HCT116 (cell line): ENCODE results near the gene SMR3A. TPM values are rescaled to one million over a fixed set of nuclear protein-coding genes. Genes with fewer than 3 reads are reported as not detected.

Source experiments
- ATAC-seq: fragments of 200-7000 bp; cut with Tn5 transposase; 2 replicates; pipeline ENCODE4 v1.9.1; 2020; ENCODE audit warnings: mild to moderate bottlenecking, moderate library complexity
- BruUV-seq: library from RNA; stranded (reverse); fragments of 400-500 nt; replicated peaks from 2 replicates; lab custom pipeline; 2021; lab: Mats Ljungman, UMichigan
- CTCF ChIA-PET: fragments of 300-600 bp; sonication (Branson Sonifier 250); formaldehyde crosslinking; loops from one replicate; lab custom pipeline; 2021; ENCODE audit warnings: antibody characterized with exemption; lab: Charles Lee
- POLR2A ChIA-PET: fragments of 300-600, 350-600 bp; sonication (Branson Sonifier 250); formaldehyde crosslinking; loops from one replicate; lab custom pipeline; 2021; ENCODE audit warnings: antibody characterized with exemption; lab: Charles Lee
- RAD21 ChIA-PET, 2 experiments: fragments of 300-600 bp; sonication (Branson Sonifier 250); formaldehyde crosslinking; loops; one replicate each; lab custom pipeline; 2023; ENCODE audit warnings: low total read pairs in 2 of 2; ENCODE audit not compliant: uncharacterized antibody in 2 of 2, unreplicated experiment in 2 of 2, low non-redundant PET in 1 of 2; lab: Charles Lee
- DNase-seq: peaks from one replicate; pipeline ENCODE4 v3.0.0-alpha.2; 2010; ENCODE audit warnings: low read depth, low spot score
- H2AFZ ChIP-seq: fragments of 200-600 bp; shearing (Covaris generic), sonication (generic); 2 replicates; pipeline ENCODE4 v1.6.1; 2017; ENCODE audit warnings: low read depth, mixed run types, mixed read lengths, antibody characterized with exemption, low read length; ENCODE audit not compliant: poor library complexity, severe bottlenecking
- H3K27ac ChIP-seq: 2 replicates; pipeline ENCODE4 v1.5.1; 2012; ENCODE audit warnings: low read depth, low read length
- H3K27me3 ChIP-seq: fragments of 200-600 bp; sonication (generic); 2 replicates; pipeline ENCODE4 v1.6.1; 2016; ENCODE audit warnings: mixed run types, low read length, mixed read lengths; ENCODE audit not compliant: insufficient read depth
- H3K36me3 ChIP-seq, 2 experiments: fragments of 200-500 bp in 1 of 2; fragments of 200-600 bp in 1 of 2; sonication (Bioruptor generic) in 1 of 2; sonication (generic) in 1 of 2; 2 replicates each; pipeline versions ENCODE4 v1.5.1 to v1.6.1; 2014 to 2016; ENCODE audit warnings: low read length in 2 of 2, inconsistent platforms in 1 of 2, mixed read lengths in 1 of 2, mixed run types in 1 of 2; ENCODE audit not compliant: insufficient read depth in 2 of 2, control insufficient read depth in 1 of 2
- H3K4me1 ChIP-seq, 2 experiments: fragments of 200-600 bp in 1 of 2; sonication (generic) in 1 of 2; 2 replicates each; pipeline versions ENCODE4 v1.5.1 to v1.6.1; 2012 to 2017; ENCODE audit warnings: low read length in 2 of 2, inconsistent platforms in 1 of 2, mild to moderate bottlenecking in 1 of 2, mixed read lengths in 1 of 2, mixed run types in 1 of 2, moderate library complexity in 1 of 2; ENCODE audit not compliant: insufficient read depth in 2 of 2, control insufficient read depth in 1 of 2
- H3K4me2 ChIP-seq: fragments of 200-600 bp; sonication (generic); 2 replicates; pipeline ENCODE4 v1.6.1; 2017; ENCODE audit warnings: mixed run types, low read length, mixed read lengths
- H3K4me3 ChIP-seq, 2 experiments: fragments of 200-600 bp in 1 of 2; sonication (generic) in 1 of 2; replicated peaks in 1 of 2; 2 replicates each; pipeline ENCODE4 v1.5.1; 2011 to 2016; ENCODE audit warnings: low read length in 2 of 2, control low read depth in 1 of 2, low read depth in 1 of 2, mild to moderate bottlenecking in 1 of 2, mixed read lengths in 1 of 2, mixed run types in 1 of 2
- H3K79me2 ChIP-seq: fragments of 200-600 bp; sonication (generic); 2 replicates; pipeline ENCODE4 v1.6.1; 2017; ENCODE audit warnings: mild to moderate bottlenecking, mixed run types, low read length, moderate library complexity, mixed read lengths; ENCODE audit not compliant: insufficient read depth
- H3K9ac ChIP-seq: fragments of 200-600 bp; sonication (generic); 2 replicates; pipeline ENCODE4 v1.6.1; 2016; ENCODE audit warnings: low read length, mixed read lengths
- H3K9me2 ChIP-seq: fragments of 200-600 bp; sonication (generic), shearing (Covaris generic); 2 replicates; pipeline ENCODE4 v1.6.1; 2017; ENCODE audit warnings: mixed run types, mild to moderate bottlenecking, moderate library complexity; ENCODE audit not compliant: insufficient read depth
- H3K9me3 ChIP-seq, 2 experiments: fragments of 200-500 bp in 1 of 2; fragments of 200-600 bp in 1 of 2; sonication (Bioruptor generic) in 1 of 2; sonication (generic) in 1 of 2; 2 replicates each; pipeline ENCODE4 v1.6.1; 2014 to 2017; ENCODE audit warnings: low read length in 2 of 2, mixed read lengths in 2 of 2, inconsistent platforms in 1 of 2, low read depth in 1 of 2, mild to moderate bottlenecking in 1 of 2, mixed run types in 1 of 2, moderate library complexity in 1 of 2; ENCODE audit not compliant: control insufficient read depth in 1 of 2, insufficient read depth in 1 of 2
- H4K20me1 ChIP-seq: fragments of 200-600 bp; sonication (generic), shearing (Covaris generic); 2 replicates; pipeline ENCODE4 v1.6.1; 2017; ENCODE audit warnings: mixed run types, mild to moderate bottlenecking, moderate library complexity; ENCODE audit not compliant: insufficient read depth
- CEBPB ChIP-seq: IDR thresholded peaks from 2 replicates; pipeline ENCODE4 v1.6.1; 2012; ENCODE audit warnings: low read depth
- ELF1 ChIP-seq: IDR thresholded peaks from 2 replicates; pipeline ENCODE4 v1.6.1; 2012; ENCODE audit warnings: low read depth, borderline replicate concordance
- REST ChIP-seq: IDR thresholded peaks from 2 replicates; pipeline ENCODE4 v1.6.1; 2012; ENCODE audit warnings: low read depth
- SRF ChIP-seq: IDR thresholded peaks from 2 replicates; pipeline ENCODE4 v1.6.1; 2012; ENCODE audit warnings: low read depth
- TCF7L2 ChIP-seq: IDR thresholded peaks from 2 replicates; pipeline ENCODE4 v1.7.0; 2011; ENCODE audit warnings: borderline replicate concordance, inconsistent platforms; ENCODE audit not compliant: insufficient read depth, insufficient read length; ENCODE audit errors: extremely low read depth
- ZBTB33 ChIP-seq: IDR thresholded peaks from 2 replicates; pipeline ENCODE4 v1.6.1; 2011; ENCODE audit warnings: mild to moderate bottlenecking, low read length, moderate library complexity; ENCODE audit not compliant: insufficient replicate concordance; ENCODE audit errors: extremely low read depth
- intact Hi-C: fragments of 100-400 bp; cut with micrococcal nuclease; formaldehyde crosslinking; loops from 2 replicates; pipeline ENCODE4 v1.10.0; 2022
- total RNA-seq: library from RNA; stranded (reverse); gene quantifications from one replicate; pipeline ENCODE4 v1.2.1, GENCODE V29; 2021; ENCODE audit not compliant: unreplicated experiment
- TF ChIP-seq, protein P1 (sequence below): IDR thresholded peaks from 2 replicates; pipeline ENCODE4 v1.6.1; 2012

Gene SMR3A
- total RNA-seq, 1 experiment from 2014 or later = not detected

- Histone ChIP-seq H3K4me3 (no peak overlapping the region), H3K27me3 (no peaks in the 10 kb centered on the region), H3K4me1 (no peaks in the 10 kb centered on the region), H3K36me3 (no peaks in the 10 kb centered on the region), H2AFZ (no peak overlapping the region), H3K4me2 (no peak overlapping the region), H3K79me2 (no peaks in the 10 kb centered on the region), H4K20me1 (no peaks in the 10 kb centered on the region), H3K27ac (no peak overlapping the region), H3K9ac (no peak overlapping the region), H3K9me2 (no peaks in the 10 kb centered on the region), H3K9me3 (no peaks in the 10 kb centered on the region)
- DNase-seq (no peak), ATAC-seq (no peak)
- ChIA-PET POLR2A (no interaction called here), CTCF (no interaction called here), RAD21 (no interaction called here)
- no TSS peak for BruUV-seq
- intact Hi-C loops = no loop called here
- no peak for TF ChIP-seq ELF1
- TF ChIP-seq, protein P1, sequence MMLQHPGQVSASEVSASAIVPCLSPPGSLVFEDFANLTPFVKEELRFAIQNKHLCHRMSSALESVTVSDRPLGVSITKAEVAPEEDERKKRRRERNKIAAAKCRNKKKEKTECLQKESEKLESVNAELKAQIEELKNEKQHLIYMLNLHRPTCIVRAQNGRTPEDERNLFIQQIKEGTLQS = no peak
- no peak for TF ChIP-seq TCF7L2
- no peak for TF ChIP-seq CEBPB
- no peak for TF ChIP-seq SRF
- no peak for TF ChIP-seq ZBTB33
- no peak for TF ChIP-seq REST
Observed at GRCh38 chr4:70364002-70364401, 3.4 kb downstream of the SMR3A start.
